HL-60 (cell line): ENCODE data around the gene AGAP1.

Experiments used
- GABPA ChIP-seq: IDR thresholded peaks from 2 replicates; pipeline ENCODE4 v1.6.1; 2012; ENCODE audit warnings: low read depth
- POLR2AphosphoS5 ChIP-seq: IDR thresholded peaks from 2 replicates; pipeline ENCODE4 v1.6.1; 2012; ENCODE audit warnings: low read depth
- TF ChIP-seq, protein P1 (sequence below): IDR thresholded peaks from one replicate; pipeline ENCODE4 v1.5.1; 2011; ENCODE audit warnings: low read length, control low read depth, inconsistent platforms; ENCODE audit not compliant: insufficient read depth
- TF ChIP-seq, protein P2 (sequence below): IDR thresholded peaks from 2 replicates; pipeline ENCODE4 v1.6.1; 2012; ENCODE audit warnings: low read depth; ENCODE audit not compliant: insufficient replicate concordance

DNA sequence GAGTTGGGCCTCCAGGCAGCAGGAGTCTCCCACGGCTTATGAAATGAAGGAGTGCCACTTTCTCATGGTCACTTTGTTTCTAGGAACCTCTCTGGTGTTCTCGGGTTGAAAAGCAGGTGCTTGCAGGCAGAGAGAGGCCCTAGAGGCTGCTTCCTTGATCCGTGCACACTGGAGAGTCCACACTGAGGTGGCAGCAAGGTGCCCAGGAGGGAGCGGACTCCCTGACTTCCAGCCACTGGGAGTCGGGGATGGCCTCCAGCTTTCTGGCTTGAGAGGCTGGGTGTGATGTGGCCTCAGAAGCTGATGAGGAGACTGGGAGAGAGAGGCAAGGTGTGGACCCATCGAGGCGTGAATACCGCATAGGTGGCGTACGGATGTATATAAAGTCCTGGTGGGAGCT is 221.8 kb downstream of the AGAP1 start:
- TF ChIP-seq, protein P1, sequence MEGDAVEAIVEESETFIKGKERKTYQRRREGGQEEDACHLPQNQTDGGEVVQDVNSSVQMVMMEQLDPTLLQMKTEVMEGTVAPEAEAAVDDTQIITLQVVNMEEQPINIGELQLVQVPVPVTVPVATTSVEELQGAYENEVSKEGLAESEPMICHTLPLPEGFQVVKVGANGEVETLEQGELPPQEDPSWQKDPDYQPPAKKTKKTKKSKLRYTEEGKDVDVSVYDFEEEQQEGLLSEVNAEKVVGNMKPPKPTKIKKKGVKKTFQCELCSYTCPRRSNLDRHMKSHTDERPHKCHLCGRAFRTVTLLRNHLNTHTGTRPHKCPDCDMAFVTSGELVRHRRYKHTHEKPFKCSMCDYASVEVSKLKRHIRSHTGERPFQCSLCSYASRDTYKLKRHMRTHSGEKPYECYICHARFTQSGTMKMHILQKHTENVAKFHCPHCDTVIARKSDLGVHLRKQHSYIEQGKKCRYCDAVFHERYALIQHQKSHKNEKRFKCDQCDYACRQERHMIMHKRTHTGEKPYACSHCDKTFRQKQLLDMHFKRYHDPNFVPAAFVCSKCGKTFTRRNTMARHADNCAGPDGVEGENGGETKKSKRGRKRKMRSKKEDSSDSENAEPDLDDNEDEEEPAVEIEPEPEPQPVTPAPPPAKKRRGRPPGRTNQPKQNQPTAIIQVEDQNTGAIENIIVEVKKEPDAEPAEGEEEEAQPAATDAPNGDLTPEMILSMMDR: no peak
- TF ChIP-seq, protein P2, sequence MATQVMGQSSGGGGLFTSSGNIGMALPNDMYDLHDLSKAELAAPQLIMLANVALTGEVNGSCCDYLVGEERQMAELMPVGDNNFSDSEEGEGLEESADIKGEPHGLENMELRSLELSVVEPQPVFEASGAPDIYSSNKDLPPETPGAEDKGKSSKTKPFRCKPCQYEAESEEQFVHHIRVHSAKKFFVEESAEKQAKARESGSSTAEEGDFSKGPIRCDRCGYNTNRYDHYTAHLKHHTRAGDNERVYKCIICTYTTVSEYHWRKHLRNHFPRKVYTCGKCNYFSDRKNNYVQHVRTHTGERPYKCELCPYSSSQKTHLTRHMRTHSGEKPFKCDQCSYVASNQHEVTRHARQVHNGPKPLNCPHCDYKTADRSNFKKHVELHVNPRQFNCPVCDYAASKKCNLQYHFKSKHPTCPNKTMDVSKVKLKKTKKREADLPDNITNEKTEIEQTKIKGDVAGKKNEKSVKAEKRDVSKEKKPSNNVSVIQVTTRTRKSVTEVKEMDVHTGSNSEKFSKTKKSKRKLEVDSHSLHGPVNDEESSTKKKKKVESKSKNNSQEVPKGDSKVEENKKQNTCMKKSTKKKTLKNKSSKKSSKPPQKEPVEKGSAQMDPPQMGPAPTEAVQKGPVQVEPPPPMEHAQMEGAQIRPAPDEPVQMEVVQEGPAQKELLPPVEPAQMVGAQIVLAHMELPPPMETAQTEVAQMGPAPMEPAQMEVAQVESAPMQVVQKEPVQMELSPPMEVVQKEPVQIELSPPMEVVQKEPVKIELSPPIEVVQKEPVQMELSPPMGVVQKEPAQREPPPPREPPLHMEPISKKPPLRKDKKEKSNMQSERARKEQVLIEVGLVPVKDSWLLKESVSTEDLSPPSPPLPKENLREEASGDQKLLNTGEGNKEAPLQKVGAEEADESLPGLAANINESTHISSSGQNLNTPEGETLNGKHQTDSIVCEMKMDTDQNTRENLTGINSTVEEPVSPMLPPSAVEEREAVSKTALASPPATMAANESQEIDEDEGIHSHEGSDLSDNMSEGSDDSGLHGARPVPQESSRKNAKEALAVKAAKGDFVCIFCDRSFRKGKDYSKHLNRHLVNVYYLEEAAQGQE: no peak
- TF ChIP-seq POLR2AphosphoS5 (no peak), GABPA (no peak)
